HG02981 (cell line): ENCODE results near the gene BRD9.

Experiments
- ATAC-seq: cut with Tn5 transposase; IDR thresholded peaks from one replicate; pipeline ENCODE4 v1.9.1; 2021; ENCODE audit warnings: mild to moderate bottlenecking, moderate library complexity; ENCODE audit not compliant: unreplicated experiment

BRD9 gene

DNA sequence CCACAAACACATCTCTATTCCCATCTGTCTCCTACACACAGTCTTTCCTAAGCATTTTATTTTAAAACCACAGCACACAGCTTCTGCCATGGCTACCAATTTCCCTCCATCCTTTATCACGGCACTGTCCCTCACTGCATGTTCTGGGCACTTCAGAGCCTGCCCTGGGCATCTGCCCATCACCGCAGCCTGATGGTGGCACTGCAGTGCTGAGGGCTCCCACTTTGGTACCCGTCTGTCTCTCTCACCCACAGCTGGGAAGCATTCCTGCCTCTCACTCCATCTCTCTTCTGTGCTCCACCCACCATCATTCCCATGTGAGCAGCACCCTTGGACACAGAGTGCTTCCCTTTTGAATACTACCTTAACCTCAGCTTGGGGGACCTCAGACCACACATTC is 73.5 kb downstream of the BRD9 start:
- ATAC-seq = no peak

DNA sequence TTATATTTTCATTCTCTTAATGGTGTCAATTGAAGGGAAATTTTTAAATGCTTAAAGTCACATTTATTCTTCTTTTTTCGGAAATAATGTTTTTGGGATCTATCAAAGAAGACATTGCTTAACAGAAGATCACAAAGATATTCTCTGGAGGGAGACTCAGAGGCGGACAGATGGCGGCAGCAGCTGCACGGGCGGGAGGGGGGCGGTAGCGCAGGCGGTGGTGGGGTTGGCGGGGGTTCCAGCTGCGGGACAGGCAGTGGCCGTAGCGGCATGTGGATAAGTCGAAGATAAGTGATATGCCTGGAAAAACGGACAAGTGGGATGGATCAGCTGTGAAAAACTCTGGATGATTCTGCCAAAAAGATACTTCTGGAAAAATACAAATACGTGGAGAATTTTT is 76.4 kb downstream of the BRD9 start:
- ATAC-seq = no peak

DNA sequence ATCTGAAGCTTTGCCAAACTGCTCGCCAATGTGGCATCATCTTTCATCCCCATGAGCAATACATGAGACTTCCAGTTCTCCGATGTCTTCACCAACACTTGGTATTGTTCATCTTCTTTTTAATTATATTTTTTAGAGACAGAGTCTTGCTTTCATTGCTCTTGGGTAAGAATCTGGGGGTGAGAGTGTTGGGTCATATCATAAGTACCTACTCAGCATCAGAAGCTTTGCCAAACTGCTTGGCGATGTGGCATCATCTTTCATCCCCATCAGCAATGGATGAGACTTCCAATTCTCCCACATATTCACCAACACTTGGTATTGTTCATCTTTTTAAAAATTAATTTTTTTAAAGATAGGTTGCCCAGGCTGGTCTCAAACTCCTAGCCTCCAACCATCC is 77.2 kb downstream of the BRD9 start:
- ATAC-seq = no peak
